ENCODE results near the gene DMD. TPM values are rescaled to one million over a fixed set of nuclear protein-coding genes. Genes with fewer than 3 reads are reported as not detected.
A peak's percentile ranks its signal among the peaks of the same experiment; 100 is the strongest.

Gene DMD
- total and polyA plus RNA-seq, 2 of the 8 experiments (the other 6 are each of a cell fraction or from before 2014, with no cell fraction given) = 4.8 to 7.4 TPM

DNA sequence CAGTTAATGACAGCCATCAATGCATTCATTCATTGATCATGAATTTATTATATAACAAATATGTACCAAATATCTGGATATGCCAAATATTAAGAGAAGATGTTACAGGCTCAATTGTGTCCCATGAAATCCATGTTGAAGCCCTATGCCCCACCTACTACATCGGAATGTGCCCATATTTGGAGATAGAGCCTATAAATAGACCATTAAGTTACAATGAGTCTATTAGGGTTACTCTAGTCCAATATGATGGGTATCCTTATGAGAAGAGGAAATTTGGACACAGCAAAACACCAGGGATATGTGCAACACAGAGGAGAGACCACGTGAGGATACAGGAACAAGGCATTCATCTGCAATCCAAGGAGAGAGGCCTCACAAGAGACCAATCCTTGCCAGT lies 634.5 kb downstream of the DMD start:
- Histone ChIP-seq H3K4ac (replicated peaks; ENCODE audit: insufficient read length, low read depth, low read length) (no peak overlapping the region), H3K4me2 (ENCODE audit: insufficient read depth in 1 of 2, low read depth in 2 of 2, low read length in 2 of 2) (no peak overlapping the region), H2AK5ac (ENCODE audit: low read depth, low read length) (no peak overlapping the region), H3K23me2 (ENCODE audit: low read depth, low read length) (no peaks in the 10 kb centered on the region), H3K79me2 (ENCODE audit: control insufficient read depth in 1 of 2, insufficient read depth in 2 of 2, low read length in 2 of 2) (no peaks in the 10 kb centered on the region), H3K23ac (ENCODE audit: insufficient read length) (no peak overlapping the region), H4K91ac (replicated peaks; ENCODE audit: insufficient read length, low read length) (no peak overlapping the region), H3K9me3 (ENCODE audit: insufficient read depth in 2 of 2, low read depth in 1 of 2, low read length in 1 of 2) (no peaks in the 10 kb centered on the region), H4K5ac (ENCODE audit: insufficient read length, low read depth, low read length) (no peak overlapping the region), H4K8ac (ENCODE audit: extremely low read depth, insufficient read depth, low read length) (no peak overlapping the region), H2AFZ (ENCODE audit: low read length) (no peak overlapping the region), H2BK12ac (ENCODE audit: low read depth, low read length) (no peak overlapping the region), H3K14ac (ENCODE audit: insufficient read length) (no peak overlapping the region), H2BK20ac (ENCODE audit: low read length) (no peak overlapping the region), H4K20me1 (replicated peaks in 1 of 2; ENCODE audit: control insufficient read depth in 1 of 2, insufficient read depth in 2 of 2, low read length in 2 of 2) (no peaks in the 10 kb centered on the region), H3K4me1 (replicated peaks in 1 of 4; ENCODE audit: control insufficient read depth in 3 of 4, insufficient read depth in 4 of 4, low read length in 3 of 4) (no peaks in the 10 kb centered on the region; a peak in 1 of 7 replicates), H2BK15ac (ENCODE audit: low read length) (no peak overlapping the region), H3K18ac (ENCODE audit: extremely low read depth, low read length) (no peak overlapping the region), H2BK5ac (ENCODE audit: low read depth, low read length) (no peak overlapping the region), H2BK120ac (replicated peaks; ENCODE audit: low read depth, low read length) (no peak overlapping the region), H3K79me1 (ENCODE audit: low read depth, low read length) (no peaks in the 10 kb centered on the region), H3K56ac (replicated peaks; ENCODE audit: insufficient read length, low read depth, low read length) (no peak overlapping the region), H3K4me3 (ENCODE audit: extremely low read depth in 1 of 4, insufficient read depth in 2 of 4, low read depth in 3 of 4, low read length in 4 of 4) (no peak overlapping the region), H3K27ac (ENCODE audit: low read depth, low read length) (no peak overlapping the region), H3K27me3 (replicated peaks in 1 of 4; ENCODE audit: control insufficient read depth in 3 of 4, extremely low read depth in 1 of 4, insufficient read depth in 3 of 4, low read length in 3 of 4) (no peaks in the 10 kb centered on the region), H3K9ac (replicated peaks in 1 of 4; ENCODE audit: extremely low read depth in 1 of 4, low read depth in 3 of 4, low read length in 3 of 4) (no peak overlapping the region), H3K36me3 (ENCODE audit: control insufficient read depth in 2 of 4, insufficient read depth in 4 of 4, low read length in 3 of 4) (no peaks in the 10 kb centered on the region)
- ChIA-PET POLR2A (ENCODE audit: partially characterized antibody) (no interaction called here), CTCF (ENCODE audit: partially characterized antibody) (no interaction called here)
- DNase-seq (ENCODE audit: low read depth in 1 of 2, low spot score in 2 of 2) (no peak), FAIRE-seq (no peak)
- no peak for TF ChIP-seq EZH2 (IDR thresholded peaks at IDR 0.05; ENCODE audit: low read depth, low read length, severe bottlenecking)
- peak; percentile 28; the same call in 1 of the 2 replicates for TF ChIP-seq SRF (IDR thresholded peaks at IDR 0.05; ENCODE audit: low read depth, low read length)
- WGBS, 2 experiments (ENCODE audit: extremely low coverage in 1 of 2, insufficient coverage in 1 of 2, insufficient read length in 1 of 2, insufficient replicate concordance in 2 of 2, low coverage in 1 of 2, low lambda C conversion rate in 2 of 2, missing lambda C conversion rate in 1 of 2) = 95% methylated on average over 2 of the region's 2 CpGs; no CpG with 5 or more reads in 1 of the 2 experiments

Measured in H1 (cell line).